ENCODE data around the gene CRLF1.

The CRLF1 gene

GRCh38 chr19:18606281-18607225 lies at the start of gene CRLF1:
TSS of gene CRLF1 (minus strand) at chr19:18606799. CDS start at chr19:18606656, 143 bp downstream.
- no peak for DNase-seq (ENCODE audit: low read depth, low spot score)
- peaks cover 78% of the 10 kb centered on the region for H3K27me3 ChIP-seq (ENCODE audit: control insufficient read depth, insufficient read depth, low read length)
- H3K4me3 ChIP-seq (ENCODE audit: low read length), result peak within 1 kb of the TSS; percentile 18; the same call in 1 of the 2 replicates
- peaks cover 15% of the 10 kb centered on the region for H3K4me1 ChIP-seq (ENCODE audit: control insufficient read depth, insufficient read depth, low read length)
- no peak within 1 kb of the TSS for H3K27ac ChIP-seq (ENCODE audit: low read length)
- no CpG with 5 or more reads among the region's 116 CpGs for WGBS (ENCODE audit: insufficient coverage, insufficient read length)
- H3K9me3 ChIP-seq (ENCODE audit: control insufficient read depth, insufficient read depth, low read length), result no peaks in the 10 kb centered on the region
- H3K36me3 ChIP-seq (ENCODE audit: control insufficient read depth, insufficient read depth, low read length), result no peaks in the 10 kb centered on the region; the same call in 1 of the 2 replicates

- Histone ChIP-seq H3K9me3 (ENCODE audit: control insufficient read depth, insufficient read depth, low read length) (no peaks in the 10 kb centered on the region), H3K36me3 (ENCODE audit: control insufficient read depth, insufficient read depth, low read length) (no peaks in the 10 kb centered on the region)
- no CpG with 5 or more reads among the region's 13 CpGs for WGBS (ENCODE audit: insufficient coverage, insufficient read length)
These were observed 48.7 kb upstream of the CRLF1 start for GRCh38 chr19:18655173-18655844.

GRCh38 chr19:18654469-18654868 lies 47.9 kb upstream of the CRLF1 start:
- peaks cover 1% of the 10 kb centered on the region; the same call in 1 of the 2 replicates for H3K4me1 ChIP-seq (ENCODE audit: control insufficient read depth, insufficient read depth, low read length)
- WGBS (ENCODE audit: insufficient coverage, insufficient read length), result 97% methylated on average over 6 of the region's 7 CpGs
- no peak overlapping the region for H3K27ac ChIP-seq (ENCODE audit: low read length)
- H3K36me3 ChIP-seq (ENCODE audit: control insufficient read depth, insufficient read depth, low read length), result no peaks in the 10 kb centered on the region
- no peak for DNase-seq (ENCODE audit: low read depth, low spot score)
- H3K27me3 ChIP-seq (ENCODE audit: control insufficient read depth, insufficient read depth, low read length), result no peaks in the 10 kb centered on the region
- no peak overlapping the region for H3K4me3 ChIP-seq (ENCODE audit: low read length)
- no peaks in the 10 kb centered on the region for H3K9me3 ChIP-seq (ENCODE audit: control insufficient read depth, insufficient read depth, low read length)

More at GRCh38 chr19:18655173-18655844, 48.7 kb upstream of the CRLF1 start:
- H3K27me3 ChIP-seq (ENCODE audit: control insufficient read depth, insufficient read depth, low read length), result no peaks in the 10 kb centered on the region
- H3K27ac ChIP-seq (ENCODE audit: low read length), result no peak overlapping the region
- no peak for DNase-seq (ENCODE audit: low read depth, low spot score)
- peaks cover 1% of the 10 kb centered on the region; the same call in 1 of the 2 replicates for H3K4me1 ChIP-seq (ENCODE audit: control insufficient read depth, insufficient read depth, low read length)
- H3K4me3 ChIP-seq (ENCODE audit: low read length), result no peak overlapping the region

GRCh38 chr19:18653853-18654252 lies 47.3 kb upstream of the CRLF1 start:
- Histone ChIP-seq H3K4me1 (ENCODE audit: control insufficient read depth, insufficient read depth, low read length) (peaks cover 1% of the 10 kb centered on the region; the same call in 1 of the 2 replicates), H3K27me3 (ENCODE audit: control insufficient read depth, insufficient read depth, low read length) (no peaks in the 10 kb centered on the region), H3K4me3 (ENCODE audit: low read length) (no peak overlapping the region), H3K9me3 (ENCODE audit: control insufficient read depth, insufficient read depth, low read length) (no peaks in the 10 kb centered on the region), H3K27ac (ENCODE audit: low read length) (no peak overlapping the region), H3K36me3 (ENCODE audit: control insufficient read depth, insufficient read depth, low read length) (no peaks in the 10 kb centered on the region)
- DNase-seq (ENCODE audit: low read depth, low spot score), result no peak
- no CpG with 5 or more reads among the region's 1 CpG for WGBS (ENCODE audit: insufficient coverage, insufficient read length)

GRCh38 chr19:18651733-18652132 lies 45.1 kb upstream of the CRLF1 start:
- Histone ChIP-seq H3K27me3 (ENCODE audit: control insufficient read depth, insufficient read depth, low read length) (no peaks in the 10 kb centered on the region), H3K27ac (ENCODE audit: low read length) (no peak overlapping the region), H3K4me3 (ENCODE audit: low read length) (no peak overlapping the region), H3K9me3 (ENCODE audit: control insufficient read depth, insufficient read depth, low read length) (no peaks in the 10 kb centered on the region), H3K36me3 (ENCODE audit: control insufficient read depth, insufficient read depth, low read length) (no peaks in the 10 kb centered on the region), H3K4me1 (ENCODE audit: control insufficient read depth, insufficient read depth, low read length) (0 out of 2 replicates have a peak, but pooled peaks cover 1% of the 10 kb centered on the region)
- no peak for DNase-seq (ENCODE audit: low read depth, low spot score)
- WGBS (ENCODE audit: insufficient coverage, insufficient read length), result no CpG with 5 or more reads among the region's 6 CpGs

- H3K4me1 ChIP-seq (ENCODE audit: control insufficient read depth, insufficient read depth, low read length), result 0 out of 2 replicates have a peak, but pooled peaks cover 1% of the 10 kb centered on the region
- no peak for DNase-seq (ENCODE audit: low read depth, low spot score)
- H3K4me3 ChIP-seq (ENCODE audit: low read length), result no peak overlapping the region
- no peaks in the 10 kb centered on the region for H3K36me3 ChIP-seq (ENCODE audit: control insufficient read depth, insufficient read depth, low read length)
- no peaks in the 10 kb centered on the region for H3K27me3 ChIP-seq (ENCODE audit: control insufficient read depth, insufficient read depth, low read length)
- H3K27ac ChIP-seq (ENCODE audit: low read length), result no peak overlapping the region
- no peaks in the 10 kb centered on the region for H3K9me3 ChIP-seq (ENCODE audit: control insufficient read depth, insufficient read depth, low read length)
- WGBS (ENCODE audit: insufficient coverage, insufficient read length), result no CpG with 5 or more reads among the region's 1 CpG
These were observed 44.7 kb upstream of the CRLF1 start for GRCh38 chr19:18651300-18651699.

GRCh38 chr19:18650468-18651041 lies 44.0 kb upstream of the CRLF1 start:
- no peaks in the 10 kb centered on the region for H3K9me3 ChIP-seq (ENCODE audit: control insufficient read depth, insufficient read depth, low read length)
- no CpG with 5 or more reads among the region's 34 CpGs for WGBS (ENCODE audit: insufficient coverage, insufficient read length)
- no peak overlapping the region for H3K27ac ChIP-seq (ENCODE audit: low read length)
- H3K4me1 ChIP-seq (ENCODE audit: control insufficient read depth, insufficient read depth, low read length), result 0 out of 2 replicates have a peak, but pooled peaks cover 1% of the 10 kb centered on the region
- no peak for DNase-seq (ENCODE audit: low read depth, low spot score)
- no peak overlapping the region for H3K4me3 ChIP-seq (ENCODE audit: low read length)
- no peaks in the 10 kb centered on the region for H3K27me3 ChIP-seq (ENCODE audit: control insufficient read depth, insufficient read depth, low read length)
- no peaks in the 10 kb centered on the region for H3K36me3 ChIP-seq (ENCODE audit: control insufficient read depth, insufficient read depth, low read length)

GRCh38 chr19:18650021-18650390 lies 43.4 kb upstream of the CRLF1 start:
- no peak for DNase-seq (ENCODE audit: low read depth, low spot score)
- no peak overlapping the region for H3K4me3 ChIP-seq (ENCODE audit: low read length)
- H3K36me3 ChIP-seq (ENCODE audit: control insufficient read depth, insufficient read depth, low read length), result no peaks in the 10 kb centered on the region
- H3K27me3 ChIP-seq (ENCODE audit: control insufficient read depth, insufficient read depth, low read length), result no peaks in the 10 kb centered on the region
- peaks cover 5% of the 10 kb centered on the region; the same call in 1 of the 2 replicates for H3K4me1 ChIP-seq (ENCODE audit: control insufficient read depth, insufficient read depth, low read length)
- H3K27ac ChIP-seq (ENCODE audit: low read length), result no peak overlapping the region
- WGBS (ENCODE audit: insufficient coverage, insufficient read length), result no CpG with 5 or more reads among the region's 17 CpGs
- H3K9me3 ChIP-seq (ENCODE audit: control insufficient read depth, insufficient read depth, low read length), result no peaks in the 10 kb centered on the region

- no peaks in the 10 kb centered on the region for H3K36me3 ChIP-seq (ENCODE audit: control insufficient read depth, insufficient read depth, low read length)
- H3K4me3 ChIP-seq (ENCODE audit: low read length), result no peak overlapping the region
- DNase-seq (ENCODE audit: low read depth, low spot score), result no peak
- H3K4me1 ChIP-seq (ENCODE audit: control insufficient read depth, insufficient read depth, low read length), result peaks cover 5% of the 10 kb centered on the region; the same call in 1 of the 2 replicates
- no peaks in the 10 kb centered on the region for H3K27me3 ChIP-seq (ENCODE audit: control insufficient read depth, insufficient read depth, low read length)
- H3K9me3 ChIP-seq (ENCODE audit: control insufficient read depth, insufficient read depth, low read length), result no peaks in the 10 kb centered on the region
- no CpG with 5 or more reads among the region's 25 CpGs for WGBS (ENCODE audit: insufficient coverage, insufficient read length)
- no peak overlapping the region for H3K27ac ChIP-seq (ENCODE audit: low read length)
These were observed 42.9 kb upstream of the CRLF1 start for GRCh38 chr19:18649371-18650020.

GRCh38 chr19:18648973-18649315 lies 42.3 kb upstream of the CRLF1 start:
- Histone ChIP-seq H3K36me3 (ENCODE audit: control insufficient read depth, insufficient read depth, low read length) (no peaks in the 10 kb centered on the region), H3K27me3 (ENCODE audit: control insufficient read depth, insufficient read depth, low read length) (no peaks in the 10 kb centered on the region), H3K4me1 (ENCODE audit: control insufficient read depth, insufficient read depth, low read length) (peaks cover 5% of the 10 kb centered on the region; the same call in 1 of the 2 replicates), H3K4me3 (ENCODE audit: low read length) (no peak overlapping the region), H3K27ac (ENCODE audit: low read length) (no peak overlapping the region), H3K9me3 (ENCODE audit: control insufficient read depth, insufficient read depth, low read length) (no peaks in the 10 kb centered on the region)
- DNase-seq (ENCODE audit: low read depth, low spot score), result no peak
- WGBS (ENCODE audit: insufficient coverage, insufficient read length), result no CpG with 5 or more reads among the region's 13 CpGs
